Lower lobe of right lung (tissue), 2 donors: Measurements from ENCODE around the gene IGFL4. TPM values are rescaled to one million over a fixed set of nuclear protein-coding genes. Genes with fewer than 3 reads are reported as not detected.
"Not testable (repeated sequence)": the region's sequence is repeated elsewhere in the genome, so short reads cannot be mapped to it uniquely, and the experiment has no call there.

Experiments
- ATAC-seq, 2 donors: fragments of 200-7000 bp; cut with Tn5 transposase; one replicate each; pipeline ENCODE4 v1.9.1; 2020 to 2022; ENCODE audit warnings: mild to moderate bottlenecking in 2 of 2, moderate library complexity in 2 of 2
- DNase-seq: peaks from one replicate; pipeline ENCODE4 v3.0.0-alpha.2; 2020
- H3K27ac ChIP-seq: fragments of 200-600 bp; one replicate; pipeline ENCODE4 v1.8.0; 2022
- H3K27me3 ChIP-seq: fragments of 200-600 bp; one replicate; pipeline ENCODE4 v1.8.0; 2022; ENCODE audit warnings: low read depth
- H3K36me3 ChIP-seq: fragments of 200-600 bp; one replicate; pipeline ENCODE4 v1.8.0; 2022; ENCODE audit warnings: mild to moderate bottlenecking
- H3K4me1 ChIP-seq: fragments of 200-600 bp; one replicate; pipeline ENCODE4 v1.8.0; 2022
- H3K4me3 ChIP-seq: fragments of 200-600 bp; one replicate; pipeline ENCODE4 v1.8.0; 2022; ENCODE audit warnings: mild to moderate bottlenecking
- H3K9me3 ChIP-seq: fragments of 200-600 bp; one replicate; pipeline ENCODE4 v1.8.0; 2022
- intact Hi-C: fragments of 100-400 bp; cut with DNase I; formaldehyde crosslinking; loops from one replicate; pipeline ENCODE4 v1.11.0; 2022
- total RNA-seq: library from RNA; stranded (reverse); fragmentation: NEBNext Ultra II Directional; extraction: Animal tissue kit (Norgen Biotek cat#: 25700); gene quantifications from one replicate; pipeline ENCODE4 v1.2.1, GENCODE V29; 2021
- TF ChIP-seq, protein P1 (sequence below): fragments of 200-600 bp; IDR thresholded peaks from one replicate; pipeline ENCODE4 v1.8.0; 2022; ENCODE audit warnings: antibody characterized with exemption, mild to moderate bottlenecking
- donor health status: DM: no; HTN: yes; CAD: no; lungs with severe emphysema.

Gene IGFL4
- total RNA-seq, 1 donor from 2014 or later = not detected

DNA sequence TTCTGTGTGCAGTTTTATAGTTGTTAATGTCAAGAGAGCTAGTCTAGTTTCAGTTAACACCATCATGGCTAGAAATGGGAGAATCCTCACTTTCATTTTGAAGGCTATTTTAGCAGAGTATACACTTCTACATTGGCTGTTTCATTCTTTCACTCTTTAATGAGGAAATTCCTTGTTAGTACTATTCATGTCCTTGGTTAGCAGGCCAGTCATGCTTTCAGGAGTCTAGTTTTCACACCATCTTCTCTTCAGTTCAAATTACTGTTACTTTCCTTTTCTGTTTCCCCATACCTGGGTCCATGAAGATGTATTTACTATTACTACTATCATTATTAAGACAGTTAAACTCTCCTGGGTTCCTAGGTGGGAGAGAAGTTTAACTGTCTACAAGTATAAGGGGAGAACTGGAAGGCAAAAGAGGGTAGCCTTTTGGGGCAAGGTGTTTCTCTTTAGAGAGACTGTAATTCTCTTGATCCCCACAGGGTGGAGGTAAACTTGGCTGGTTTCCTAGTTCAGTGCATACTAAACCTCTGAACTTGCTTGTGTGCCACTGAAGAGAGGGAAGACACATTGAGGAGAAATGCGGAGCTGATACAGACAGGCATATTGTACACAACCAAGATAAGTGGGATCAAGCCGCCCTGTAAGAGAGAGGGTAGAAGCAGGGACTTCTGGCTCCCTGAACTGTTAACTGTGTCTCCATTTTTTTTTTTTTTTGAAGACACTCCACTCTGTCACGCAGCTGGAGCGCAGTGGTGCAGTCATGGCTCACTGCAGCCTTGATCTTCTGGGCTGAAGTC, 41.3 kb upstream of the IGFL4 start:
- TF ChIP-seq, protein P1, sequence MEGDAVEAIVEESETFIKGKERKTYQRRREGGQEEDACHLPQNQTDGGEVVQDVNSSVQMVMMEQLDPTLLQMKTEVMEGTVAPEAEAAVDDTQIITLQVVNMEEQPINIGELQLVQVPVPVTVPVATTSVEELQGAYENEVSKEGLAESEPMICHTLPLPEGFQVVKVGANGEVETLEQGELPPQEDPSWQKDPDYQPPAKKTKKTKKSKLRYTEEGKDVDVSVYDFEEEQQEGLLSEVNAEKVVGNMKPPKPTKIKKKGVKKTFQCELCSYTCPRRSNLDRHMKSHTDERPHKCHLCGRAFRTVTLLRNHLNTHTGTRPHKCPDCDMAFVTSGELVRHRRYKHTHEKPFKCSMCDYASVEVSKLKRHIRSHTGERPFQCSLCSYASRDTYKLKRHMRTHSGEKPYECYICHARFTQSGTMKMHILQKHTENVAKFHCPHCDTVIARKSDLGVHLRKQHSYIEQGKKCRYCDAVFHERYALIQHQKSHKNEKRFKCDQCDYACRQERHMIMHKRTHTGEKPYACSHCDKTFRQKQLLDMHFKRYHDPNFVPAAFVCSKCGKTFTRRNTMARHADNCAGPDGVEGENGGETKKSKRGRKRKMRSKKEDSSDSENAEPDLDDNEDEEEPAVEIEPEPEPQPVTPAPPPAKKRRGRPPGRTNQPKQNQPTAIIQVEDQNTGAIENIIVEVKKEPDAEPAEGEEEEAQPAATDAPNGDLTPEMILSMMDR = peak; percentile 70
- peaks cover 10% of the 10 kb centered on the region for H3K9me3 ChIP-seq
- H3K4me1 ChIP-seq = no peaks in the 10 kb centered on the region
- H3K36me3 ChIP-seq = no peaks in the 10 kb centered on the region
- H3K27me3 ChIP-seq = peaks cover 15% of the 10 kb centered on the region
- intact Hi-C loops = loop anchor here (5.0 kb wide), 1 partner anchor 180 kb away; no protein-coding TSS in a partner anchor
- H3K27ac ChIP-seq = no peak overlapping the region
- peak; percentile 70 to 71 for ATAC-seq
- H3K4me3 ChIP-seq = no peak overlapping the region
- DNase-seq = no peak

DNA sequence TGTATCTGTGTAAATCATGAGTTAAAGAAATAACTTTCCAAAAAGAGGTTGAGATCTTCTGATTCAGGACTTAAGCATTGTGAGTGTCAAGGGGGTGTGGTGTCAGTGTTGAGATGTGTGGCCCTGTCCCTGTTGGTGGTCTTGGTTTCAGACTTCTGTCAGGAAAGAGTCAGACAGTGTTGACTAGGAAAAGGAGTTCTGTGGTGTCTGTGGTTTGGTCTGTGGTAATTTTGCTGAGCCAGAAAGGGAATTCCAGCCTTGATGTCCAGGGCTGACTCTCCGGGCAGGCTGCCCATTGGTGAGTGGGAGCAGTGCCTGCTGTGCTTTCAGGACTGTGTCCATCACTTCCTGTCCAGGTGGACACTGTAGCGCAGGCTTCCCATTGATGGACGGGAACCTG, 39.8 kb upstream of the IGFL4 start:
- DNase-seq (no peak), ATAC-seq (no peak)
- no peak overlapping the region for H3K4me3 ChIP-seq
- H3K9me3 ChIP-seq = peaks cover under 1% of the 10 kb centered on the region
- TF ChIP-seq, protein P1 = no peak
- no peaks in the 10 kb centered on the region for H3K4me1 ChIP-seq
- intact Hi-C loops = loop anchor here (5.0 kb wide), 1 partner anchor 182 kb away; no protein-coding TSS in a partner anchor
- no peak overlapping the region for H3K27ac ChIP-seq
- H3K27me3 ChIP-seq = peaks cover 29% of the 10 kb centered on the region
- H3K36me3 ChIP-seq = no peaks in the 10 kb centered on the region

DNA sequence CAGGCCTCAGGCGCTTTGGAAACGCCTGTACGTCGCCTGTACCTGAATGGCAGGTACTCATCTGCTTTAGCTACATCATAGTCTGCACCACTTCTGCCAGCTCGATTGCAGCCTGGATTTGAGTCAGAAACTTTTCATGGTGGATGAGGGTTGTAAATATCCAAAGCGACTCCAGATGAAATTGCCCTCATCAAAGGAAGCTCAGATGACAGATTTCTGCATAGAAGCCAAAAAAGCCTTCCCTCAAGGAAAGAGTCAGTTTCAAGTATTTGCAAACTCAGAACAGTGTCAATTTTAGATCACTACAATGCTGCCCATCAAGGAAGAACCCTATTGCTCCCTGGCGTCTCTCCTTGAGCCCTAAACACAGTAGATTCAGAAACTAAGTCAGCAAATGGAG, 38.8 kb upstream of the IGFL4 start:
- H3K9me3 ChIP-seq = no peaks in the 10 kb centered on the region
- intact Hi-C loops = no loop called here
- DNase-seq = no peak

DNA sequence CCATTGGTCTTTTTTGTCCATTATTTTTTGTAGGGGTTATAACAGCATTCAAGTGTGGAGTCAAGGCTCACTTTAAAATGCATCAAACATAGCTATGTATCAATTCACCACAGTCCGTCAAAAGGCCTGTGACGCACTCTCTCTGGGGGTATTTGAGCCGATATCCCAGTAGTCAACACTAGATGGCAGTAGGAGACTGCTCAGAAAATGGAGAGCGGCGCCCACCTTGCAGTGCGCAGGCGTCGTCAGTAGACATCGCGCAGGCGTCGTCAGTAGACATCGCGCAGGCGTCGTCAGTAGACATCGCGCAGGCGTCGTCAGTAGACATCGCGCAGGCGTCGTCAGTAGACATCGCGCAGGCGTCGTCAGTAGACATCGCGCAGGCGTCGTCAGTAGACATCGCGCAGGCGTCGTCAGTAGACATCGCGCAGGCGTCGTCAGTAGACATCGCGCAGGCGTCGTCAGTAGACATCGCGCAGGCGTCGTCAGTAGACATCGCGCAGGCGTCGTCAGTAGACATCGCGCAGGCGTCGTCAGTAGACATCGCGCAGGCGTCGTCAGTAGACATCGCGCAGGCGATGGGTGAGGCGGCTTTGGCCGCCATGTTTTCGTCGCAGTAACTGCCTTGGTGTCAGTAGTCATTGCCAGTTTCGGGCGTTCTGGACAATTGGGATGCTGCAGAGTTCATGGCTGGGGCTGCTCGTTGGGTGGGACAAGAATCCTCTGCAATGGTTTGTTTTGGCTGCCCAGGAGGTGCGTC, 38.0 kb upstream of the IGFL4 start:
- H3K4me3 ChIP-seq, DNase-seq, H3K27ac ChIP-seq, H3K4me1 ChIP-seq, H3K36me3 ChIP-seq, intact Hi-C loops, H3K9me3 ChIP-seq: not testable (repeated sequence)
- H3K27me3 ChIP-seq = peaks cover 38% of the 10 kb centered on the region
- ATAC-seq = peak; percentile 68 to 77
- TF ChIP-seq, protein P1 = peak; percentile 42

More for the DNA sequence above, 38.8 kb upstream of the IGFL4 start:
- no peaks in the 10 kb centered on the region for H3K4me1 ChIP-seq
- TF ChIP-seq, protein P1 = no peak
- peaks cover 35% of the 10 kb centered on the region for H3K27me3 ChIP-seq
- no peak overlapping the region for H3K27ac ChIP-seq
- no peaks in the 10 kb centered on the region for H3K36me3 ChIP-seq
- no peak for ATAC-seq
- H3K4me3 ChIP-seq = no peak overlapping the region

DNA sequence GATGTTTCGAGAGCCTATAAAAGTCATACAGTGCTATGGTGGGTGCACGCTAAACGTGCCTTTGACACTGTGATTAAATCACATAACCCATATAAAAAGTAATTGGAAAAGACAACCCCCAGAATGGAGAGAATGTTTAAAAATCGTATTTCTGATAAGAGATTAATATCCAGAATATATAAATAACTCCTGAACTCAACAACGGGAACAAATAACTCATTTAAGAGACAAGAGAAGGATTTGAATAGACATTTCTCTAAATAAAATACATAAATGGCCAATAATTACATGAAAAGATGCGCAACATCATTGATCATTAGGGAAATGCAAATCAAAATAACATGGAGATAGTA, 37.0 kb upstream of the IGFL4 start:
- DNase-seq (no peak), ATAC-seq (no peak)
- Histone ChIP-seq H3K4me1 (no peaks in the 10 kb centered on the region), H3K36me3 (no peaks in the 10 kb centered on the region), H3K27me3 (peaks cover 38% of the 10 kb centered on the region), H3K27ac (no peak overlapping the region), H3K9me3 (no peaks in the 10 kb centered on the region), H3K4me3 (no peak overlapping the region)
- intact Hi-C loops = no loop called here
- TF ChIP-seq, protein P1 = no peak
